ENCODE results near the gene XPC. TPM values are rescaled to one million over a fixed set of nuclear protein-coding genes. Genes with fewer than 3 reads are reported as not detected.
"Not testable (repeated sequence)": the region's sequence is repeated elsewhere in the genome, so short reads cannot be mapped to it uniquely, and the experiment has no call there.

XPC gene
- total and polyA plus RNA-seq, 2 donors (not counting 3 experiments of a cell fraction or from before 2014, with no cell fraction given) = 11.9 to 36.8 TPM

DNA sequence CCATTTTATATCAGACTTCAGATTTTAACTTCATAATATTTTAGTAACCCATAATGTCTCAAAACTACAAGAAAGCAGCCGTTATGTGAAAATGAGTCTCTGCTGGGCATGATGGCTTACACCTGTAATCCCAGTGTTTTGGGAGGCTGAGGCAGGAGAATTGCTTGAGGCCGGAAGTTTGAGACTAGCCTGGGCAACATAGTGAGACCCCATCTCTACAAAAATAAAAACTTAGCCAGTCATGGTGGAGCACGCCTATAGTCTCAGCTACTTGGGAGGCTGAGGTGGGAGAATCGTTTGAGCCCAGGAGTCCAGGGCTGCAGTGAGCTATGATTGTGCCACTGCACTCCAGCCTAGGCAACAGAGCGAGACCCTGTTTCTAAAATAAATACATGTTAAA is 68.6 kb downstream of the XPC start:
- POLR2A ChIA-PET; intact Hi-C loops (cut with micrococcal nuclease); DNase-seq (ENCODE audit: low read depth, low spot score); H3K9me3 ChIP-seq (replicated peaks; ENCODE audit: control insufficient read depth, insufficient read depth, low read length); FAIRE-seq; H3K27me3 ChIP-seq (ENCODE audit: control insufficient read depth in 2 of 2, insufficient read depth in 2 of 2, low read length in 2 of 2); H3K4me1 ChIP-seq (ENCODE audit: control insufficient read depth, extremely low read depth, insufficient read depth, low read length); dilution Hi-C loops (cut with MboI; ENCODE audit: extremely low pct_ligation_motif_present, low sequenced_read_pairs); H3K36me3 ChIP-seq (ENCODE audit: control insufficient read depth in 2 of 2, extremely low read depth in 1 of 2, insufficient read depth in 2 of 2, low read length in 2 of 2); H3K4me3 ChIP-seq (replicated peaks in 1 of 3; ENCODE audit: insufficient read depth in 1 of 3, low read depth in 1 of 3, low read length in 3 of 3); H3K4me2 ChIP-seq (ENCODE audit: insufficient read depth, low read length); H4K20me1 ChIP-seq (replicated peaks; ENCODE audit: control insufficient read depth, extremely low read depth, insufficient read depth, low read length); H3K9me1 ChIP-seq (replicated peaks; ENCODE audit: control insufficient read depth, extremely low read depth, insufficient read depth, low read length); H2AFZ ChIP-seq (ENCODE audit: low read depth, low read length); H3K9ac ChIP-seq (replicated peaks; ENCODE audit: extremely low read depth, insufficient read depth, low read length); H3K79me2 ChIP-seq (ENCODE audit: control insufficient read depth, insufficient read depth, low read length); BruUV-seq (replicated peaks); H3K27ac ChIP-seq (ENCODE audit: insufficient read depth, low read depth, low read length): not testable (repeated sequence)
- CTCF ChIA-PET = interaction anchor here (2.0 kb wide), 1 partner anchor 213 kb away, joined by 5 read pairs; no protein-coding TSS in a partner anchor

DNA sequence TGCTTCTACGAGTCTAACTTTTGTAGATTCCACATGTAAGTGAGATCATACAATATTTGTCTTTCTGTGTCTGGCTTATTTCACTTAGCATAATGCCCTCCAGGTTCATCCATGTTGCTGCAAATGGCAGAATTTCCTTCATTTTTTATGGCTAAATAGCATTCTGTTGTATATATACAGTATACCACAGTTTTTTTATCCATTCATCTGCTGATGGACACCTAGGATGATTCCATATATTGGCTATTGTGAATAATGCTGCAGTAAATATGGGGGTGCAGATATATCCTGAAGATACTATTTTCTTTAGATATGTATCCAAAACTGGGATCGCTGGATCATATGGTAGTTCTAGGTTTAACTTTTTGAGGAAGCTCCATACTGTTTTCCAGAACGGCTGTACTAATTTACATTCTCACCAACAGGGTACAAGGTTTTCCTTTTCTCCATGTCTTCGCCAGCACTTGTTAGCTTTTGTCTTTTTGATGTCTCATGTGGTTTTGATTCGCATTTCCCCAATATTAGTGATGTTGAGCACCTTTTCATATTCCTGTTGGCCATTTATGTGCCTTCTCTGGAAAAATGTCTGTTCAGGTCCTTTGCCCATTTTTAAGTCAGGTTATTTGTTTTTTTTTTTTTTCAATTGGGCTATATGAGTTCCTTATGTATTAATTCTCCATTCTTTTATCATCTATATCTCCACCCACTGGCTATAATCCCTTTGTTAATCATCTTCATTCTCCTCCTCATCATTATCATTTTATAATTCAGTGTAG is 80.6 kb downstream of the XPC start:
- H4K20me1 ChIP-seq (replicated peaks; ENCODE audit: control insufficient read depth, extremely low read depth, insufficient read depth, low read length) = no peaks in the 10 kb centered on the region
- CTCF ChIA-PET = no interaction called here
- BruUV-seq (replicated peaks) = no TSS peak
- DNase-seq (ENCODE audit: low read depth, low spot score) (no peak), FAIRE-seq (no peak)
- H3K9ac ChIP-seq (replicated peaks; ENCODE audit: extremely low read depth, insufficient read depth, low read length) = no peak overlapping the region
- intact Hi-C loops (cut with micrococcal nuclease) = no loop called here
- H3K79me2 ChIP-seq (ENCODE audit: control insufficient read depth, insufficient read depth, low read length) = no peaks in the 10 kb centered on the region
- dilution Hi-C loops (cut with MboI; ENCODE audit: extremely low pct_ligation_motif_present, low sequenced_read_pairs) = no loop called here
- POLR2A ChIA-PET = no interaction called here
- no peaks in the 10 kb centered on the region for H3K4me1 ChIP-seq (ENCODE audit: control insufficient read depth, extremely low read depth, insufficient read depth, low read length)
- H3K4me2 ChIP-seq (ENCODE audit: insufficient read depth, low read length) = no peak overlapping the region
- TF ChIP-seq, protein P1, sequence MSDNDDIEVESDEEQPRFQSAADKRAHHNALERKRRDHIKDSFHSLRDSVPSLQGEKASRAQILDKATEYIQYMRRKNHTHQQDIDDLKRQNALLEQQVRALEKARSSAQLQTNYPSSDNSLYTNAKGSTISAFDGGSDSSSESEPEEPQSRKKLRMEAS (IDR thresholded peaks at IDR 0.05; ENCODE audit: insufficient read depth, insufficient read length) = no peak
- TF ChIP-seq GATA2 (IDR thresholded peaks at IDR 0.05; ENCODE audit: insufficient read depth, insufficient read length, low read depth, low read length) (no peak), POLR2A (IDR thresholded peaks at IDR 0.05; ENCODE audit: low read depth, low read length) (no peak), MYC (IDR thresholded peaks at IDR 0.05; ENCODE audit: low read depth, low read length) (no peak), POLR2AphosphoS5 (IDR thresholded peaks at IDR 0.05; ENCODE audit: insufficient read depth, low read depth, low read length) (no peak), EZH2 (IDR thresholded peaks at IDR 0.05; ENCODE audit: borderline replicate concordance, low read depth, low read length, severe bottlenecking) (no peak), JUN (IDR thresholded peaks at IDR 0.05; ENCODE audit: borderline replicate concordance, insufficient read depth, insufficient read length, low read depth) (no peak)
- H3K27me3 ChIP-seq (ENCODE audit: control insufficient read depth in 2 of 2, insufficient read depth in 2 of 2, low read length in 2 of 2) = no peaks in the 10 kb centered on the region
- H2AFZ ChIP-seq (ENCODE audit: low read depth, low read length) = no peak overlapping the region
- H3K9me1 ChIP-seq (replicated peaks; ENCODE audit: control insufficient read depth, extremely low read depth, insufficient read depth, low read length) = no peaks in the 10 kb centered on the region
- H3K9me3 ChIP-seq (replicated peaks; ENCODE audit: control insufficient read depth, insufficient read depth, low read length) = no peaks in the 10 kb centered on the region
- H3K4me3 ChIP-seq (replicated peaks in 1 of 3; ENCODE audit: insufficient read depth in 1 of 3, low read depth in 1 of 3, low read length in 3 of 3) = no peak overlapping the region
- H3K27ac ChIP-seq (ENCODE audit: insufficient read depth, low read depth, low read length) = no peak overlapping the region
- no peaks in the 10 kb centered on the region for H3K36me3 ChIP-seq (ENCODE audit: control insufficient read depth in 2 of 2, extremely low read depth in 1 of 2, insufficient read depth in 2 of 2, low read length in 2 of 2)

Measured in endothelial cell of umbilical vein (primary cell).